Right atrium auricular region (tissue), 2 donors: ENCODE data around the gene TSEN54. TPM values are rescaled to one million over a fixed set of nuclear protein-coding genes. Genes with fewer than 3 reads are reported as not detected.

Experiments used
- DNase-seq: peaks from one replicate; pipeline ENCODE4 v3.0.0-alpha.2; 2019; ENCODE audit warnings: low spot score
- H3K27ac ChIP-seq, 2 donors: fragments of 200-600 bp; sonication (generic); 1 replicate in 1 of 2; 2 replicates in 1 of 2; pipeline ENCODE4 v1.5.1; 2016 to 2019
- H3K27me3 ChIP-seq, 2 donors: fragments of 200-600 bp; sonication (generic); one replicate each; pipeline versions ENCODE4 v1.5.1 to v1.6.0; 2017 to 2019
- H3K36me3 ChIP-seq: fragments of 200-600 bp; sonication (generic); one replicate; pipeline ENCODE4 v1.5.1; 2016
- H3K4me1 ChIP-seq, 2 donors: fragments of 200-600 bp; sonication (generic); one replicate each; pipeline versions ENCODE4 v1.5.1 to v1.6.0; 2017 to 2019
- H3K4me3 ChIP-seq, 2 donors: fragments of 200-600 bp; sonication (generic); 1 replicate in 1 of 2; 2 replicates in 1 of 2; pipeline ENCODE4 v1.5.1; 2017 to 2019; ENCODE audit warnings: mild to moderate bottlenecking in 1 of 2, moderate library complexity in 1 of 2
- H3K9me3 ChIP-seq, 2 donors: fragments of 200-600 bp; sonication (generic); one replicate each; pipeline ENCODE4 v1.5.1; 2019
- CTCF ChIP-seq, 2 donors: fragments of 200-600 bp; sonication (generic); IDR thresholded peaks; one replicate each; pipeline ENCODE4 v1.5.1; 2019; ENCODE audit warnings: antibody characterized with exemption in 2 of 2
- total RNA-seq, 2 donors: library from RNA; depleted of rRNA; stranded (reverse); fragments of >200 nt; gene quantifications; one replicate each; pipeline ENCODE4 v1.1.0, GENCODE V29; 2016

Gene TSEN54
- total RNA-seq, 2 donors from 2014 or later = 9.6 to 13.8 TPM

GRCh38 chr17:75566416-75566815 lies 50.1 kb downstream of the TSEN54 start:
- no peak overlapping the region for H3K4me3 ChIP-seq
- peaks cover 20% of the 10 kb centered on the region for H3K36me3 ChIP-seq
- no peaks in the 10 kb centered on the region for H3K4me1 ChIP-seq
- TF ChIP-seq CTCF (IDR thresholded peaks at IDR 0.05) = no peak
- H3K27me3 ChIP-seq = no peaks in the 10 kb centered on the region
- no peaks in the 10 kb centered on the region for H3K9me3 ChIP-seq
- H3K27ac ChIP-seq = no peak overlapping the region
- DNase-seq = no peak

GRCh38 chr17:75566834-75567233 lies 50.5 kb downstream of the TSEN54 start:
- Histone ChIP-seq H3K27me3 (no peaks in the 10 kb centered on the region), H3K9me3 (no peaks in the 10 kb centered on the region), H3K27ac (no peak overlapping the region), H3K36me3 (peaks cover 20% of the 10 kb centered on the region), H3K4me3 (no peak overlapping the region), H3K4me1 (no peaks in the 10 kb centered on the region)
- TF ChIP-seq CTCF (IDR thresholded peaks at IDR 0.05) = no peak
- no peak for DNase-seq

- no peaks in the 10 kb centered on the region for H3K9me3 ChIP-seq
- TF ChIP-seq CTCF (IDR thresholded peaks at IDR 0.05) = no peak
- H3K27me3 ChIP-seq = no peaks in the 10 kb centered on the region
- H3K36me3 ChIP-seq = peaks cover 12% of the 10 kb centered on the region
- H3K4me1 ChIP-seq = no peaks in the 10 kb centered on the region
- no peak for DNase-seq
- no peak overlapping the region for H3K4me3 ChIP-seq
- no peak overlapping the region for H3K27ac ChIP-seq
Observed at GRCh38 chr17:75568412-75569255, 52.3 kb downstream of the TSEN54 start.

GRCh38 chr17:75570034-75570676 lies 53.8 kb downstream of the TSEN54 start:
- DNase-seq = no peak
- Histone ChIP-seq H3K27me3 (no peaks in the 10 kb centered on the region), H3K36me3 (no peaks in the 10 kb centered on the region), H3K27ac (no peak overlapping the region), H3K4me3 (no peak overlapping the region), H3K9me3 (no peaks in the 10 kb centered on the region), H3K4me1 (no peaks in the 10 kb centered on the region)
- TF ChIP-seq CTCF (IDR thresholded peaks at IDR 0.05) = no peak

- TF ChIP-seq CTCF (IDR thresholded peaks at IDR 0.05) = no peak
- Histone ChIP-seq H3K4me1 (no peaks in the 10 kb centered on the region), H3K9me3 (no peaks in the 10 kb centered on the region), H3K27ac (no peak overlapping the region), H3K4me3 (no peak overlapping the region), H3K36me3 (no peaks in the 10 kb centered on the region), H3K27me3 (no peaks in the 10 kb centered on the region)
- DNase-seq = no peak
Observed at GRCh38 chr17:75570772-75571171, 54.4 kb downstream of the TSEN54 start.
